ENCODE measurements around the gene PBX3. TPM values are rescaled to one million over a fixed set of nuclear protein-coding genes. Genes with fewer than 3 reads are reported as not detected.

Gene PBX3
- total and polyA plus RNA-seq, 2 of the 13 experiments (the other 11 are each of a cell fraction or from before 2014, with no cell fraction given) = 6.0 to 11.2 TPM

GRCh38 chr9:125747765-125748445, 732 bp downstream of the PBX3 start (continued):
- TF ChIP-seq ZNF646 (CRISPR knock-in tag; IDR thresholded peaks at IDR 0.05) (no peak), PREB (CRISPR knock-in tag; IDR thresholded peaks at IDR 0.05) (no peak), POLR2A (IDR thresholded peaks at IDR 0.05; ENCODE audit: insufficient read depth in 1 of 2, low read depth in 2 of 2, low read length in 2 of 2) (no peak), ZNF513 (CRISPR knock-in tag; conservative IDR thresholded peaks at IDR 0.05) (no peak), ZFP91 (CRISPR knock-in tag; IDR thresholded peaks at IDR 0.05; ENCODE audit: borderline replicate concordance) (peak; percentile 34; the same call in 1 of the 2 replicates), MEIS1 (CRISPR knock-in tag; IDR thresholded peaks at IDR 0.05; ENCODE audit: borderline replicate concordance) (no peak), RBM22 (optimal IDR thresholded peaks at IDR 0.05; ENCODE audit: low read length) (no peak), KDM2A (CRISPR knock-in tag; IDR thresholded peaks at IDR 0.05; ENCODE audit: borderline replicate concordance, low read depth) (0 out of 2 replicates have a peak, but pooled peaks have one; percentile 4), GMEB1 (CRISPR knock-in tag; IDR thresholded peaks at IDR 0.05; ENCODE audit: borderline replicate concordance) (no peak), BATF2 (CRISPR knock-in tag; IDR thresholded peaks at IDR 0.05) (no peak), ZSCAN21 (CRISPR knock-in tag; IDR thresholded peaks at IDR 0.05; ENCODE audit: borderline replicate concordance) (peak; percentile 35; the same call in 1 of the 2 replicates), ZNF605 (CRISPR knock-in tag; IDR thresholded peaks at IDR 0.05) (no peak), CC2D1A (CRISPR knock-in tag; IDR thresholded peaks at IDR 0.05) (no peak), ZSCAN30 (CRISPR knock-in tag; IDR thresholded peaks at IDR 0.05) (no peak), ZNF484 (CRISPR knock-in tag; IDR thresholded peaks at IDR 0.05; ENCODE audit: borderline replicate concordance, low read depth) (no peak)

Data from HepG2 (cell line).